PC-9 (cell line): ENCODE data around the gene DSCAM.

ENCODE experiments used
- CTCF ChIP-seq: fragments of 200-600 bp; sonication (generic); conservative IDR thresholded peaks from 2 replicates; pipeline ENCODE4 v1.6.1; 2017; ENCODE audit warnings: mixed run types, antibody characterized with exemption, mild to moderate bottlenecking, moderate library complexity
- EZH2 ChIP-seq: fragments of 200-600 bp; sonication (generic); IDR thresholded peaks from 2 replicates; pipeline ENCODE4 v1.8.0; 2017; ENCODE audit warnings: antibody characterized with exemption, low read depth

GRCh38 chr21:40730426-40730800 lies 116.5 kb downstream of the DSCAM start:
- no peak for TF ChIP-seq CTCF
- no peak for TF ChIP-seq EZH2
